ENCODE data around the gene LYG1. TPM values are rescaled to one million over a fixed set of nuclear protein-coding genes. Genes with fewer than 3 reads are reported as not detected.

The LYG1 gene
- 0.16 and 0.34 TPM in 2 replicates for total RNA-seq

GRCh38 chr2:99301097-99301496 is at the start of gene LYG1:
TSS of gene LYG1 (minus strand) at chr2:99301197. CDS start at chr2:99295670, 5,527 bp downstream.

GRCh38 chr2:99337113-99338028 is 36.4 kb upstream of the LYG1 start, which contains the start of gene EIF5B:
TSS of gene EIF5B (plus strand) at chr2:99337389. CDS start at chr2:99337555, 166 bp downstream.

GRCh38 chr2:99335911-99336803 is 35.2 kb upstream of the LYG1 start, which contains the start of gene TXNDC9:
TSS of gene TXNDC9 (minus strand) at chr2:99336333. CDS start at chr2:99333210, 3,123 bp downstream.

GRCh38 chr2:99255491-99256318 is 45.3 kb downstream of the LYG1 start, which contains the start of gene LYG2:
TSS of gene LYG2 (minus strand) at chr2:99255666. CDS start at chr2:99254260, 1,406 bp downstream.

Other genes with a start within 250 kb of the LYG1 start
- gene C2orf15, start 159.5 kb downstream of the LYG1 start, total RNA-seq: not detected in 2 replicates
- 3.3 and 3.5 TPM in 2 replicates for gene TSGA10, start 146.3 kb downstream of the LYG1 start, total RNA-seq
- 5.2 and 6.4 TPM in 2 replicates for gene LIPT1, start 146.2 kb downstream of the LYG1 start, total RNA-seq
- 34.0 and 35.0 TPM in 2 replicates for gene MITD1, start 120.1 kb downstream of the LYG1 start, total RNA-seq
- 17.5 and 32.9 TPM in 2 replicates for gene MRPL30, start 120.0 kb downstream of the LYG1 start, total RNA-seq
- not detected in 2 replicates for gene LYG2, start 45.5 kb downstream of the LYG1 start, total RNA-seq
- 16.1 and 35.3 TPM in 2 replicates for gene TXNDC9, start 35.1 kb upstream of the LYG1 start, total RNA-seq
- gene EIF5B, start 36.2 kb upstream of the LYG1 start, total RNA-seq: 19.1 and 22.2 TPM in 2 replicates
- gene REV1, start 188.8 kb upstream of the LYG1 start, total RNA-seq: 23.6 and 25.6 TPM in 2 replicates

Measured in bronchial smooth muscle cell (primary cell).